SHP77 (cell line): ENCODE measurements around the gene RAD52.

ENCODE experiments used
- DNase-seq, 2 experiments: peaks; one replicate each; lab custom pipeline; 2025; lab: John Stamatoyannopoulos, UW

RAD52 gene

DNA sequence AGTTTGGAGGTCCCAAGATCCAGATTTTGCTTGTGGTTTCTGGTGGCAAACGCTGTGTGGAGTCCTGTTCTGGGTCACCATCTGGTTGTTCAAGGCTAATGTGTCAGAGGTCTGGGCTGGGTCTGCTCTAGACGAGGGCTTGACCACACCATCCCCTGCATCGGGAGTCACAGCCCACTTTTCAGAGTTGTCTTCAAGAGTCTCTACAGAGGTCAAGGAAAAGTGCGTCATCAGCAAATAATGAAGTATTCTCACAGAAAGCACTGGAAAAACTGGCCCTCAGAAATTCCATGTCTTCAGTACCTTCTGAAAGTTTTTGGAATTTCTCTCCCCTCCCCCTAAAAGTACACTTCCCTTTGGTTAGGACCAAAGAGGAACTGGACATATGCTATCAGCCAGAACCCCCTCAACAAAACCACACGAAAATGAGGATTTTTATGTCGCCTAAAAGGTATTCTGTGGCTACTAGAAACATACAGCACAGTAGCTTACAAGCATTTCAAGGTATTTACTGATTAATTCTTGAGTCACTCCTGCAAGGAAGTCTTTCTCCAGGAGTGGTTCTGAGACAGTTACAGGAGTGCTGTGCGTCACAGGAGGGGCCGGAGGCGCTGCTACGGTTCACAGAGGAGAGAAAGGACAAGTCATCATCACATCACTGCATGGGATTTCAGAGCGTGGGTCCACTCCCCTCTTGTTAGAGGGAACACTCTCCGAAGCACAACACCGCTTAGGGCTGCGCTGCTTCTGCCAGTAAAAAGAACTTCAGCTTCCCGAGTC is 35.4 kb downstream of the RAD52 start:
- no peak for DNase-seq

DNA sequence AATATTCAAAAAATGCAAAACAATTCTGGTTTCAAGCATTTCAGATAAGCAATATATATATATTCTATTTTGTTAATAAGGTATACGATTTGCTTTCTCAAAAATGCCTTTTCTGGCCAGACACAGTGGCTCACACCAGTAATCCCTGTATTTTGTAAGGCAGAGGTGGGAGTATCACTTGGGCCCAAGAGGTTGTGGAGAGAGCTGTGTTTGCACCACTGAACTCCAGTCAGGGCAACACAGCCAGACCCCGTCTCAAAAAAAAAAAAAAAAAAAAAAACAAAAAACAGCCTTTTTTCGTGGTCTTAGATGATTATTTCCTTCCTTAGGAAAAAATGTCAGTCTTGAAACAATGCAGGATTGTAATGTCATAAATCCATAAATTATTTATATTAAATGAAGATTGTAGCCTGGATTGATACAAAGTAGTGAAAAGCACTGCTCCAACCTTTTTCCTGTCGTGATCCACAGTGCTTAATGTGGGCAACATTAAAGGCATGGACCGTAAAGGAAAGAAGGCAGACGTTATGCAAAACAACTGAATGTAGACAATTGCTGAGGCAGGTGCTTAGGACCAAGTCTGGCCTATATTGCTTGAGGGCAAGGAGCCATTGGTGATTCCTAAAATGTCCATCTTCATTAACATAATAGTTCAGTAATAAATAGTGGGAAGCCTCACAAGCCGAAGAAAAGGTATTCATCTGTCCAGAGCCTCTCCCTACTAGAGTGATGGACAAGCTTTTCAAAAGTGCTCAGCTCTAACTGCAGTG is 36.8 kb downstream of the RAD52 start:
- no peak for DNase-seq

DNA sequence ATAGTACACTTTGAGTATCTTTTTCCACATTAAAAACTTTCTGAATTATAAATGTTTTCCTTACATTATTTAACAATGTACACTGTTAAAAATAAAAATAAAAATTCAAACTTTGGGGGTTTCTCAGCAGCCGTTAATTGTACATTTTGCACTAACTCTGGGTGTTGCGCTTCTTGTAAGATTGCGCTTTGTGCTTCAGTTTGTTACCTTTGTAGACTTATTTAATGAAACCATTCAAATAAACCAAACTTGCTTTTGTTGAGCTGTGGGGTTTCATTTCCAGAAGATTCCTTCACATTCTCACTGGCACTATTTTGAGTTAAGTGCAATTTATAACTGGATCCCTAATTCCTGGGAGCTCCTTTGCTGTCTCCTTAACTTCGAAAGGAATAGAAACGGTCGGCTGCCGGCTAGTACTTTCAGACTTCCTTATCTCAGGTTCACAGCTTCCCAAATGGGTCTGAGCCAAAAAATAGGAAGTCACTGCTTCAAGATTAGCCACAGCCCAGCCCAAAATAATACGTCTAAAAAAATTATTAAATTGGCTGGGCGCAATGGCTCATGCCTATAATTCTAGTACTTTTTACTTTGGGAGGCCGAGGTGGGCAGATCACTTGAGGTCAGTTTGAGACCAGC is 38.2 kb downstream of the RAD52 start:
- DNase-seq, result no peak

DNA sequence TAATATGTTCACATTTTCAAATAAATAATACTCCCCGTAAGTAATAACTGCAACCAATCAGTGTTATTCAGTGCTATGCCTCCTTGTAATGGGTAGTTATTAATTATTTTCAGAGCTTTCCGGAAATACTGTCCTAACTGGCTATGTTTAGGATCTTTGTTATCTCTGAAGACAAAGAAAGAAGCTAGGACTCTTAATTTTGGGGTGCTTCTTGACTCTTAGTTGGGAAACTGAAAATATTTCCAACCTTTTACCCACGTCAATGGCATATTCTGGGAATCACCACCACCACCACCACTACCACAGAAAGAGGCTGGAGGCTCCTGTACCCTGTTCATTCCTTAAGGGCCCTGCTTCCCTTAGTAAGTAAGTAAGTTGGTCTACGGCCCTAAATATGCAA is 39.1 kb downstream of the RAD52 start:
- no peak for DNase-seq

DNA sequence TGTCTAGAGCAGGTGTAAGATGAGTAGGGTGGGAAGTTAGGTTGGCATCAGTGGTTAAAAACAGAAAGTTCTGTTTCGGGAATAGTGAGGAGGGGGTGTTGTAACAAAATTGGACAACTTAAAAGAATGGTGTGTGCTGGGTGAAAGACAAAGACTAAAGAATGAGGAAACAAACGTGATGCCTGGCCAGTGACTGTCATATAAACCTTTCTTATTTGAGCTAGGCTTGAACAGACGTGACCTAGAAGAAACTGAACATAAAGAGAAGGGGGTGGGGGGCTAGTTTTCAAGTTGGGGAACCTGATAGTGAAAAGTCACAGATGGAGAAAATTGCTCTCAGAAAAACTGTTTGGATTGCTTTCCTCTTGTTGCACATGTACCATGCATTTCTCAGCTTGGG is 39.6 kb downstream of the RAD52 start:
- DNase-seq, result no peak

DNA sequence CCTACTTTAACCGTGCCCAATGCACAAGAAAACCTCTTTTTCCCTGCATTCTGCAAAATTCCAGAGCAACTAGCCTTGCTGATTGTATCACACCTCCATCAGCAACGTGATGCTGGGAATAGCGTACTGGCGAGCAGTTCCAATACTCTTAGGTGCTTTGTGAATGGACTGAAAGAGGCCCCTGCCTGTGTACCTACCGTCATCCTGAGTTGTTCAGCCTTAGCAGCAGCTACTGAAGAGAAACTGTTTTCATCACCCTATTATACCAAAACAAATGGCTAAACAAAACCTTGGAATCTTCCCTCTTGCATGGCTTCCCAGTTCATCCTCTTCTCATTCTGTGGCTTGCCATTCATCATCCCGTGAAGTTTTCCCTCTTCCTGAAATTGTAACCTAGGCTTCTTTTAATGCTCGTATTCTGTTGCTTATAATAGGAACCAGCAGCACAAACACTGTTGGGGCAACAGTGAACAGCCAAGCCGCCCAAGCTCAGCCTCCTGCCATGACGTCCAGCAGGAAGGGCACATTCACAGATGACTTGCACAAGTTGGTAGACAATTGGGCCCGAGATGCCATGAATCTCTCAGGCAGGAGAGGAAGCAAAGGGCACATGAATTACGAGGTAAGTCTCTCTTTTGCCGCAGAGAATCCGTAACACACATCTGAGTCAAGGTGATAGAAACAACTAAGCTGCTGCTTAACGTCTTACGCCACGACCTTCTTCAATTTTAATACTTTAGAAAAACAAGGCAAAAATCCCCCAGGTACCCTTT is 41.9 kb downstream of the RAD52 start:
- no peak for DNase-seq

DNA sequence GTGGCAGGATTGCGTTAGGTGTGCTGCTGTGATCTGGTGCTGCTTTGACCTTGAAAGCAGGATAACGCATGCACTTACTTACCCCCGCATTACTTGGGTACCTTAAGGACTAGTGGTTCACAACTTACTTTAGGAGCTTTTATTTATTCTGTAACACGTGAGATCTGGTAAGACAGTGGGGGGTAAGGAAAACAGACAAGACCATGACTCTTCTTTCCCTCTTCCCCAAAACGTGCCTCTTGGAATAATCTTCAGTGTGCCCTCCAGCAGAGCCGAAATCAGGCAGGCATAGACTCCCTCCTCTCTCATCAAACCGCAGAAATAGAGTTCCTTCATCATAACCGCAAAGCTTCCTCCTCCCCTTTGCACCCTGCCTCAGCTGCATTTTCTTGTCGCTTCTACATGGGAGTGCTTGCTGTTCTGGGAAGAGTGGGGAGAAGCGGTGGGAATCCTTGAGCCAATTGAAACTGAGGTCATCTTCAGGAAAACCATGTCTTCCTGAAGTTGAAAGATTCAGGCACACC is 43.4 kb downstream of the RAD52 start:
- DNase-seq, result no peak

DNA sequence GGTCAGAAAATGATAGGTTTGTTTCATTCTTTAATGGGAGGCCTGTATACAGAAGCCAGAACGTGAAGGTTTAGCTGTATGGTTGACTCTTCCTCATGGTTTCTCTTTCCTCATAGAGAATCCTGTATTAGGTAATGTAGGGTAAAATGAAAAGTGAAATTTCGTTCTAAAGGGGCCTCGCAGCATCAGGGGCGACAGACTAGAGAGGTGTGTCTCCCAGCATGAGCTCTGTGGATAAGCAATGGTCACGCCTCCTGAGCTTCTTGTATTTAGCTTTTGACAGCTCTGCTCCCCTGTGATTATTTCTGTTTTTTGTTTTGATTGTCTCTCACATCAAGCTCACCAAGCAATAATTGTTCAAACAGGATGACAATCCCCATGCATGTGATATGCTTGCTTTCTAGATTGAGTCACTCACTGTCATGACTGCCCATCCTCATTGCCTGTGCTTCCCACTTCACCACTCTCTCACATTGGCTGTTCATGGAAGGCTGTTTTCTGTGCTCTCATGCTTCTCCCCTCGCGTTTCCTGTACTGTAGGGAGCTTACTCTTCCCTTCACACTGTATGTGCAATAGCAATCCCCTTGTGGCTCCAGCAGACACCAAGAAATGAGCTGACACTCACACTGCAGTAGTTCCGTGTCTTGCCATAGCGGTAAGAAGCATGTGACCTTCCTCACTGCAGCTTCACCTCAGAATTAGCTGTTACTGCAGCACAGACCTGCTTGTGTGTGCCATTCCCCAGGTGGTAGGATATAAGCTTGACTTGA is 44.0 kb downstream of the RAD52 start:
- DNase-seq, result no peak

DNA sequence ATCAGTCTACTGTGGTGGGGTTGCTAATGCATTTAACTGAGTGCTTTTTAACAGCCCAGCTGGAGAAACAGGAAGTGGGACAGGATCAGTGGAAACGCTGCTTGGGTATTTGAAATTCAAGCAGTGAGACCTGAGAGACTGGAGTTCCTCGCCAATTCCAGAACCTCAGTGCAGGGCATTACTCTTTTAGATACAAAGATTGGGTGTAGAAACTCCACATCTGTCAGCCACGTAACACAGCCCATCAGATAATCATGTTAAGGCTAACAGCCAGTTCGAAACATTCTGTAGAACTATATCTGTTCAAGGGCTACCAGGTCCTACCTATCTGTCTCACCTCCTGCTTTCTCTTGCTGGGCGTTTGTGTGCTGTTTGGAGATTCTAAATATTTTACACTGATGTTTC is 45.5 kb downstream of the RAD52 start:
- no peak for DNase-seq

DNA sequence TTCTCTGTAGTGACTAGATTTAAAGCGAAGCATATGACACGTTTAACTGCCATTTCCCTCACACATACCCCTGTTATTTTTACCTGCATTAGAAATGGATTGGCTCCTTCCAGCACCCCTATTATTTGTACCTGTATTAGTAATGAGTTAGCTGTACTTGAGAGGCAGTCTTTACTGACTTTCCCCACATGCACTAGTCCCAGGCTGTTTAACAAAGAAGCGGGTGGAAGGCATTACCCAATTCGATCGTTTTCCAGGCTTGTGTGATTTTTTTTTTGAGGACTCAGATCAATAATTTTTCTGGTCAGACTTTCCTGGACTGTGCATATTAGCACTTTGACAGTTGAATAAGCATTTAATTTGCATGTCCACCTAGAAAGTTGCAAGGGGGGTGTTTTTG is 46.4 kb downstream of the RAD52 start:
- DNase-seq, result no peak

DNA sequence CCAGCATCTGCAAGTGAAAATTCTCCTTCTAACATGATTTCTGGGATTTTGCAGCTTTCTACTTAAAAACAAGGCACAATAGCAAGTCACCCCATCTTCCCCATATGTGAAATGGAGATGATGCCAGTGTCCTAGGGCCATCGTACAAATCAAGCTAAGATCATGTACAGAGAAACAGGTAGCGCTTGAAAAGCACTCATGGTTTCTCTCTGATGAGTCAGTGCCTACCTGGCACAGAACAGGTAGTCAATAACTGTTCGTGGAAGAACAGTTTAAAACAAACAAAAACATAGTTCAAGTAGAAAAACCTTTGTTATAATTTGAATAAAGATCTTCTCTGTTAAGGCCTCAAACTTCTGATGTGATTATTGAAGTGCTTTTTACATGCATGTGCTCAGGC is 46.9 kb downstream of the RAD52 start:
- DNase-seq, result no peak

DNA sequence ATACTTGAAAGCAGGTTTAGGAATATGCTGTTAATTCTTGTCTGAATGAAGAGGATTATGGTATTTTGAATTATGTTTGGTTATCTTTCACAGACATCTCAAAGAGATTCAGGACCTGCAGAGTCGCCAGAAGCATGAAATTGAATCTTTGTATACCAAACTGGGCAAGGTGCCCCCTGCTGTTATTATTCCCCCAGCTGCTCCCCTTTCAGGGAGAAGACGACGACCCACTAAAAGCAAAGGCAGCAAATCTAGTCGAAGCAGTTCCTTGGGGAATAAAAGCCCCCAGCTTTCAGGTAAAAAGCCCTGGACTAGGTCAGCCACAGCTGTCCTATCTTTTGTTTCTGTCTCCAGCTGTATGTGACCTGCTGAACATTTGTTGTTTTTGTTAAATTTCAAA is 52.1 kb downstream of the RAD52 start:
- no peak for DNase-seq

DNA sequence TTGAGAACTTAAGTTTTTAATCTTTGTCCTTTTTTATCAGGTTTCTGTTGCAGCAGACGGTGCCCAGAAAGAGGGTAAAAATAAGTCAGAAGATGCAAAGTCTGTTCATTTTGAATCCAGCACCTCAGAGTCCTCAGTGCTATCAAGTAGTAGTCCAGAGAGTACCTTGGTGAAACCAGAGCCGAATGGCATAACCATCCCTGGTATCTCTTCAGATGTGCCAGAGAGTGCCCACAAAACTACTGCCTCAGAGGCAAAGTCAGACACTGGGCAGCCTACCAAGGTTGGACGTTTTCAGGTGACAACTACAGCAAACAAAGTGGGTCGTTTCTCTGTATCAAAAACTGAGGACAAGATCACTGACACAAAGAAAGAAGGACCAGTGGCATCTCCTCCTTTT is 53.5 kb downstream of the RAD52 start:
- DNase-seq, result no peak

DNA sequence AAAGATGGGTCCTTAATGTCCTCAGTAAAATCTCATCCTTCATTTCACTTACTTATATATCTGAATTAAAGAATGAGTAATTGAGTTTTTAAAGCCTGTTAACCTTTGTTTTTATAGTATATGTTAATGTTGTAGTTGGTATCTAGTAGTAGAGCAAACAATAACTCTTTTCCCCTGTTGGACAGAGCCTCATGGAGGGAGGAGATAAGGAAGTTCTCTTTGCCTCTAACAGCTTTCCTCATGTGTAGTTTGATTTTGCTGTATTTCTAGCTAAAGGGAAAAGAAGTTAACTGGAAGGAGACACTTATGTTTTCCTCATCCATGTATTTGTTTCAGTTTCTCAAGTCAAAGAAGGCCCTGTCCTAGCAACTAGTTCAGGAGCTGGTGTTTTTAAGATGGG is 55.3 kb downstream of the RAD52 start:
- no peak for DNase-seq

DNA sequence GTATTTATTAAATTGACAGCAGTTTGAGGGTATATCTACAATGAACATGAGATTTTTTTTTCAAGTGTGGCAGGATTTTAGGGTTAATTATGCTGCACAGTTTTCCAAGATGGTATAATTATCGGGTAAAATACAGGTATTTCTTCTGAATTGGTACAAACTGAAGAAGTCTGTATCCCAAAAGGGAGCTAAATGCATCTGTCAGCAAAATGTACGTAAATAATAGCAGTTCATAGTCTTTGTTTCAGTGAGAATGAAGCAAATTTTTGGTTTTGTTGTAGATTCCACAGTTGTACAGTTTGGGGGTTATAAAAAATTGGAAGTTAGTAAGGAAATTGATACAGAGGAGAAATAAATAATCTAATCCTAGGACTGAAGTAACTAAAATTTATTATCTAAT is 63.3 kb downstream of the RAD52 start:
- DNase-seq, result no peak

DNA sequence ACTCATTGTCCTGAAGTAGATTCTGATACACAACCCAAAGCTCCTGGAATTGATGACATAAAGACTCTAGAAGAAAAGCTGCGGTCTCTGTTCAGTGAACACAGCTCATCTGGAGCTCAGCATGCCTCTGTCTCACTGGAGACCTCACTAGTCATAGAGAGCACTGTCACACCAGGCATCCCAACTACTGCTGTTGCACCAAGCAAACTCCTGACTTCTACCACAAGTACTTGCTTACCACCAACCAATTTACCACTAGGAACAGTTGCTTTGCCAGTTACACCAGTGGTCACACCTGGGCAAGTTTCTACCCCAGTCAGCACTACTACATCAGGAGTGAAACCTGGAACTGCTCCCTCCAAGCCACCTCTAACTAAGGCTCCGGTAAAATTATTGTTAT is 63.8 kb downstream of the RAD52 start:
- DNase-seq, result no peak

DNA sequence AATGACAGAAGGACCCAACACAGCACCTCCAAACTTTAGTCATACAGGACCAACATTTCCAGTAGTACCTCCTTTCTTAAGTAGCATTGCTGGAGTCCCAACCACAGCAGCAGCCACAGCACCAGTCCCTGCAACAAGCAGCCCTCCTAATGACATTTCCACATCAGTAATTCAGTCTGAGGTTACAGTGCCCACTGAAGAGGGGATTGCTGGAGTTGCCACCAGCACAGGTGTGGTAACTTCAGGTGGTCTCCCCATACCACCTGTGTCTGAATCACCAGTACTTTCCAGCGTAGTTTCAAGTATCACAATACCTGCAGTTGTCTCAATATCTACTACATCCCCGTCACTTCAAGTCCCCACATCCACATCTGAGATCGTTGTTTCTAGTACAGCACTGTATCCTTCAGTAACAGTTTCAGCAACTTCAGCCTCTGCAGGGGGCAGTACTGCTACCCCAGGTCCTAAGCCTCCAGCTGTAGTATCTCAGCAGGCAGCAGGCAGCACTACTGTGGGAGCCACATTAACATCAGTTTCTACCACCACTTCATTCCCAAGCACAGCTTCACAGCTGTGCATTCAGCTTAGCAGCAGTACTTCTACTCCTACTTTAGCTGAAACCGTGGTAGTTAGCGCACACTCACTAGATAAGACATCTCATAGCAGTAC is 64.6 kb downstream of the RAD52 start:
- DNase-seq, result no peak

DNA sequence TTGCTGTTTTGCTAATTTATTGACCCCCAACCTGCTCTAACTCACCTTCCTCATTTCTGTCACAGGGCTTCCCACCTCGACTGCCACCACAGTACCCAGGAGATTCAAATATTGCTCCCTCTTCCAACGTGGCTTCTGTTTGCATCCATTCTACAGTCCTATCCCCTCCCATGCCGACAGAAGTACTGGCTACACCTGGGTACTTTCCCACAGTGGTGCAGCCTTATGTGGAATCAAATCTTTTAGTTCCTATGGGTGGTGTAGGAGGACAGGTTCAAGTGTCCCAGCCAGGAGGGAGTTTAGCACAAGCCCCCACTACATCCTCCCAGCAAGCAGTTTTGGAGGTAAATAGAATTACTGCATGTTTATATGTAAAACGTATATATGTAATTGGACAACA is 68.8 kb downstream of the RAD52 start:
- no peak for DNase-seq

DNA sequence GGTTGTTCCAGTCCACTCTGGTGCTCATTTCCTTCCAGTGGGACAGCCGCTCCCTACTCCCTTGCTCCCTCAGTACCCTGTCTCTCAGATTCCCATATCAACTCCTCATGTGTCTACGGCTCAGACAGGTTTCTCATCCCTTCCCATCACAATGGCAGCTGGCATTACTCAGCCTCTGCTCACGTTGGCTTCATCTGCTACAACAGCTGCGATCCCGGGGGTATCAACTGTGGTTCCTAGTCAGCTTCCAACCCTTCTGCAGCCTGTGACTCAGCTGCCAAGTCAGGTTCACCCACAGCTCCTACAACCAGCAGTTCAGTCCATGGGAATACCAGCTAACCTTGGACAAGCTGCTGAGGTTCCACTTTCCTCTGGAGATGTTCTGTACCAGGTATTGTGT is 69.9 kb downstream of the RAD52 start:
- DNase-seq, result no peak

DNA sequence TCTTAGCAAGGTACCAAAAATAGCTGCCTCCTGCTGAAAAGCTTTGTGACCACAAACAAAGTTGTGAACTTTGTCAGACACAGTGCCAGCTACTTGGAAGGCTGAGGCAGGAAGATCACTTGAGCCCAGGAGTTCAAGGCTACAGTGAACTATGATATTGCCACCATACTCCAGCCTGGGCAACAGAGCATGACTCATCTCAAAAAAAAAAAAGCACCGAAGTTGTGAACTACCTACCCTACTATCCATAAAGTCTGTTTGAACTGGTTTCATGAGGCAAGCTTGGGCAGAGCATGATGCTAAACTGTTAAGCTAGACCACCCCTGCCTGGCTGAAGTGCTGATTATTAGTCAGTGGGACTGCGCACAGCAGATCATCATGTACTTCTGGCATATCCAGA is 75.5 kb downstream of the RAD52 start:
- no peak for DNase-seq

DNA sequence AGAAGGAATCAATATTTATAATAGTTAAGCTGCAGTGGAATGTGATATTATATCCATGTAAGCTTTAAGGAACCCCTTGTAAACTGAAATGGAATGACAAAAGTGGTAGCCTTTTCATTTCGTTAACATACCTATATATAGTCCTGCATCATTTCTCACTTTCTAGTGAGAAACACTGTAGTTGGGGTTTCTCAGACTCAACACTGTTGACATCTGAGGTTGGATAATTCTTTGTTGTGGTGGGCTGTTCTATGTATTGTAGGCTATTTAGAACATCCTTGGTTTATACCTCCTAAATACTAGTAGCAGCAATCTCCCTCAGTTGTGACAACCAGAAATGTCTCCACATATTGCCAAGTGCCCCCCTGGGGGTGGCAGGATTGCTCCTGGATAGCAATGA is 79.1 kb downstream of the RAD52 start:
- DNase-seq, result no peak
